GM21737 (cell line): ENCODE data around the gene RLN3.

Source experiments
- ATAC-seq: cut with Tn5 transposase; IDR thresholded peaks from one replicate; pipeline ENCODE4 v1.9.1; 2021; ENCODE audit warnings: mild to moderate bottlenecking, moderate library complexity; ENCODE audit not compliant: unreplicated experiment

The RLN3 gene

GRCh38 chr19:14073261-14073924, 45.4 kb downstream of the RLN3 start:
- peak; percentile 54 for ATAC-seq

DNA sequence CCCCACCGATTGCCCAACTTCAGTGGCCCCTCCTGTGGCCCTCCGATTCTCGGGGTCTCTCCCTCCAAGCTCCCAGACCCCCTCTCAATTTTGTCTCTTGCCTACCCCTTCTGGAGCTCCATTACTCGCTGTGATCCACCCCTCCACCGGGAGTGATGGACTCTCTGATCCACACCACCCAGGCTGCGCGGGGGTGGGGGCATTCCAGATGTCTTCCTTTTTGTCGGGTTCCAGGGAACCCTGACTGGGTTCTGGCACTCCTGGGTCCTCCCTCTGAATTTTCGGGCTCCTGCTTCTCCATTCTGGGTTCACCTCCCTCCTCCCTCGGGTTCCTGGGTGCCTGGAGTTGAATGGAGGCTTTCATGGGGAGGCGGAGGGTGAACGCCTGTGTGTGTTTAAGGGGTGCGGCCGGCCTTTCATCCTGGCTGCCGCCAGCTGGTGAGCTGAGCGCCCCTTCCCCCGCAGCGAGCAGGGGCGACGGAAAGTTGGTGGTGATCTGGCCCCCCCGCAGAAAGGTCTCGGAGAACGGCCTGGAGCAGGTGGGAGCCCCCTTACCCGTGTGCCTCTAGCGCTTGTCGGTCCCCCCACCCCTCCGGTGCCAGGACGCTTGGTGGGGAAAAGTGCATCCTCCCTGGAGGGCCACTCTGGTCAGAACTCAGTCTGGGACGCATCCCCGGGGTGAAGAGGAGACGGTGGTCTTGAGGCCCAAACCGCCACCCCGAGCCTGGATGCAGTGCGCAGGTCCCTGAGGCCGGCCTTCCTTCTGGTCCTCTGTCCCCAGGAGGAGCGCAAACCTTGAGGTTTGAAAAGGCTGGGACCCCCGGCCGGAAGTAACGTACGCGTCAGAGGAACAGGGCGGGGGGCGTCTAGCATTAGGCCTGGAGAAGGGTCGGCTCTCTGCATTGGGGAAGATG, 46.2 kb downstream of the RLN3 start:
- ATAC-seq, result no peak

- no peak for ATAC-seq
Observed at GRCh38 chr19:14078411-14078810, 50.5 kb downstream of the RLN3 start.
